Psoas muscle (tissue), 8 donors: ENCODE data around the gene CNN2. TPM values are rescaled to one million over a fixed set of nuclear protein-coding genes. Genes with fewer than 3 reads are reported as not detected.

Experiments
- ATAC-seq, 4 donors: fragments of 200-7000 bp; cut with Tn5 transposase; one replicate each; pipeline ENCODE4 v1.9.1; 2020; ENCODE audit warnings: moderate library complexity in 3 of 4, mild to moderate bottlenecking in 2 of 4
- DNase-seq, 2 donors: peaks; one replicate each; pipeline ENCODE4 v3.0.0-alpha.2; 2020
- H3K27ac ChIP-seq: fragments of 200-600 bp; one replicate; pipeline ENCODE4 v1.8.0; 2022
- H3K27me3 ChIP-seq, 3 donors: fragments of 200-600 bp in 1 of 3; one replicate each; pipeline versions ENCODE4 v1.6.1 to v1.8.0; 2013 to 2022; ENCODE audit warnings: low read length in 2 of 3, mild to moderate bottlenecking in 2 of 3, moderate library complexity in 1 of 3; ENCODE audit not compliant: insufficient read depth in 3 of 3
- H3K36me3 ChIP-seq, 2 donors: fragments of 200-600 bp in 1 of 2; one replicate each; pipeline versions ENCODE4 v1.6.1 to v1.8.0; 2013 to 2022; ENCODE audit warnings: low read depth in 1 of 2, mild to moderate bottlenecking in 1 of 2, moderate library complexity in 1 of 2; ENCODE audit not compliant: insufficient read depth in 1 of 2
- H3K4me1 ChIP-seq: fragments of 200-600 bp; one replicate; pipeline ENCODE4 v1.8.0; 2022
- H3K4me3 ChIP-seq: fragments of 200-600 bp; one replicate; pipeline ENCODE4 v1.8.0; 2022; ENCODE audit warnings: mild to moderate bottlenecking
- H3K9me3 ChIP-seq: fragments of 200-600 bp; one replicate; pipeline ENCODE4 v1.8.0; 2022
- WGBS, 3 donors: extraction: QIAGEN DNeasy Blood & Tissue Kit; methylation state at CpG; one replicate each; pipeline versions ENCODE4 v1.1.6 to v1.1.7; 2013; 5-methylcytosine and 5-hydroxymethylcytosine counted together
- intact Hi-C, 2 donors: fragments of 100-400 bp; cut with DNase I; formaldehyde crosslinking; loops; one replicate each; pipeline versions ENCODE4 v1.11.0 to v1.14.2; 2022
- polyA plus RNA-seq, 3 donors: library from polyadenylated mRNA; stranded (reverse); fragments of 200-250 nt; gene quantifications; one replicate each; pipeline ENCODE4 v1.2.3, GENCODE V29; 2013
- total RNA-seq, 4 donors: library from RNA; stranded (reverse); fragmentation: NEBNext Ultra II Directional in 2 of 4; extraction: Animal tissue kit (Norgen Biotek cat#: 25700) in 2 of 4; gene quantifications; one replicate each; pipeline versions ENCODE4 v1.2.1 to v1.2.4, GENCODE V29; 2021 to 2023
- TF ChIP-seq, protein P1 (sequence below): fragments of 200-600 bp; IDR thresholded peaks from one replicate; pipeline ENCODE4 v1.8.0; 2022; ENCODE audit warnings: antibody characterized with exemption
- donor health status: healthy with polysubstance abuse.
- donor health status: DM: no; HTN: no; CAD: no; lungs with moderate emphysema.
- donor health status: Bipolar disorder and iron deficiency.
- donor health status: healthy.
- donor health status: DM: yes; HTN: yes; CAD: no.
- donor health status: DM: no; HTN: no; CAD: no.
- donor health status: DM: no; HTN: no; CAD: no.
- donor health status: DM: yes; HTN: yes; CAD: no.

CNN2 gene
- total and polyA plus RNA-seq, 7 donors, result 1.7 to 9.5 (median 6.3) TPM

DNA sequence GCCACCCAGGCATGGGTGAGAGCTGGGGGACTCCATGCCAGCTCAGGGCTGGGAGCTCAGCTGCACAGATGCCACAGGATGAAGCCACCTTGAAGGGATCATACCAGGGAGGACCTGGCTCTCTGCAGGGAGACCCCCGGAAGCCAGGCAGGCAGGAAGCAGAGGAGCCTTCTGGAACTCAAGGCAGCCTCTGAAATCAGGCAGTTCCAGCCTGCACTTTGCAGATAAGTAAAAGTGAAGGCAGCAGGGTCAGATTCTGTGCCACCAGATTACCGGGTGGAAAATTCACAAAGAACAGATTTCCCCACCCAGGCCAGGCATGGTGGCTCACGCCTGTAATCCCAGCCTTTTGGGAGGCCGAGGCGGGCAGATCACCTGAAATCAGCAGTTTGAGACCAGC is 8.0 kb upstream of the CNN2 start:
- TF ChIP-seq, protein P1, sequence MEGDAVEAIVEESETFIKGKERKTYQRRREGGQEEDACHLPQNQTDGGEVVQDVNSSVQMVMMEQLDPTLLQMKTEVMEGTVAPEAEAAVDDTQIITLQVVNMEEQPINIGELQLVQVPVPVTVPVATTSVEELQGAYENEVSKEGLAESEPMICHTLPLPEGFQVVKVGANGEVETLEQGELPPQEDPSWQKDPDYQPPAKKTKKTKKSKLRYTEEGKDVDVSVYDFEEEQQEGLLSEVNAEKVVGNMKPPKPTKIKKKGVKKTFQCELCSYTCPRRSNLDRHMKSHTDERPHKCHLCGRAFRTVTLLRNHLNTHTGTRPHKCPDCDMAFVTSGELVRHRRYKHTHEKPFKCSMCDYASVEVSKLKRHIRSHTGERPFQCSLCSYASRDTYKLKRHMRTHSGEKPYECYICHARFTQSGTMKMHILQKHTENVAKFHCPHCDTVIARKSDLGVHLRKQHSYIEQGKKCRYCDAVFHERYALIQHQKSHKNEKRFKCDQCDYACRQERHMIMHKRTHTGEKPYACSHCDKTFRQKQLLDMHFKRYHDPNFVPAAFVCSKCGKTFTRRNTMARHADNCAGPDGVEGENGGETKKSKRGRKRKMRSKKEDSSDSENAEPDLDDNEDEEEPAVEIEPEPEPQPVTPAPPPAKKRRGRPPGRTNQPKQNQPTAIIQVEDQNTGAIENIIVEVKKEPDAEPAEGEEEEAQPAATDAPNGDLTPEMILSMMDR, result no peak
- Histone ChIP-seq H3K27ac (no peak overlapping the region), H3K4me3 (peak overlapping the region; percentile 88), H3K27me3 (no peaks in the 10 kb centered on the region), H3K4me1 (peaks cover 57% of the 10 kb centered on the region), H3K9me3 (no peaks in the 10 kb centered on the region), H3K36me3 (peaks cover 0 to 10% of the 10 kb centered on the region in 2 donors)
- no peak for DNase-seq
- WGBS, 3 donors, result 66 to 87% (median 71%) methylated on average over 5 of the region's 5 CpGs
- no peak for ATAC-seq
- intact Hi-C loops, result no loop called here

DNA sequence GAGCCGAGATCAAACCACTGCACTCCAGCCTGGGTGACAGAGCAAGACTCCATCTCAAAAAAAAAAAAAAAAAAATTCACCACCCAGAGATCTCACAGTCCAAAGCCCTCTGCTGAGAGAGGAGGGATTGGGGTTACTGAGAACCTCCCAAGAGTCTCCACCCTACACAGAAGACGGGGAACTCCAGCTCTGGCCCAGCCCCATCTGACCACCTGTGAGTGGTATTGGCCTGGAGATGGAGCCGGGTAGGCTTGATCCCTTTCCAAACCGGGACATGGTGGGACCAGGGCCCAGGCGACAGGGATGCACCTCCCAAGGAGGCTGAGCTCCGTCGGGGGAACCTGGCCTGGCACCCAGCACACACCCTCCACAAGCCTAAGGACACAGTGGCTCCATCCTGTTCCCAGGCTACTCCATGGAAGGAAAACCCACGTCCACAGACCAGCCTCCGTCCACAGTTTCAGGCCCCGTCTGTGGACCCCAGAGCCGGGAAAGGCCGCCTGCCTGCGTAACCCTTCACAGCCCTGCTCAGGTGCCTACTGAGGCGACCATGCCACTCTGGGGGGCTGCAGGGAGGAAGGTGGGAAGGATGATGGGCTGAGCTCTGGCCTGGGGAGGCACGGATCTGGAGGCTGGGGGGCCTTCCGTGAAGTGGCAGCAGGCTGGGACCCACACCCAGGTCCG is 7.3 kb upstream of the CNN2 start:
- Histone ChIP-seq H3K36me3 (peaks cover 0 to 3% of the 10 kb centered on the region in 2 donors), H3K27me3 (no peaks in the 10 kb centered on the region), H3K4me1 (peaks cover 57% of the 10 kb centered on the region), H3K4me3 (peak overlapping the region; percentile 88), H3K9me3 (no peaks in the 10 kb centered on the region), H3K27ac (peak overlapping the region; percentile 94)
- 32 to 42% (median 36%) methylated on average over 17 of the region's 17 CpGs for WGBS, 3 donors
- ATAC-seq (no peak), DNase-seq (peak in 1 of 2 donors; percentile 50)
- intact Hi-C loops, result no loop called here
- TF ChIP-seq, protein P1, result no peak

DNA sequence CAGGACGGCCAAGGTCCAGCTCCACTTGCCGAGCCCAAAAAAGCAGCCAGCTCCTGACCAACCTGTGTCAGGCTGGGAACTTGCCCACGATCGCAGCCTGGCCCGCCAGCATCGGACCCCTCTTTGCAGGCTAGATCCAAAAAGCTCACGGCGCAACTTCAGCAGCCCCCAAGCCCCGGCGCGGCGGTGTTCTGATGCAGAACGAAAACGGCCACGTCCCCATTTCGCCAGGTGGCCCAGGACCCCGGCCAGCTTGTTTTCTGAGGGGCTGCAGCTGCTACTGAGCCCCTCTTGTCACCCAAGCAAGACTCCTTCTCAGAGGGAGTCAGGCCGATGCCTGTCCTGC is 6.8 kb upstream of the CNN2 start:
- H3K27ac ChIP-seq, result peak overlapping the region; percentile 94
- H3K9me3 ChIP-seq, result no peaks in the 10 kb centered on the region
- H3K4me3 ChIP-seq, result peak overlapping the region; percentile 88
- intact Hi-C loops, result no loop called here
- H3K36me3 ChIP-seq, result no peaks in the 10 kb centered on the region
- peak in 1 of 2 donors; percentile 59 for DNase-seq
- ATAC-seq, result no peak
- TF ChIP-seq, protein P1, result no peak
- H3K4me1 ChIP-seq, result peaks cover 52% of the 10 kb centered on the region
- 39 to 50% (median 48%) methylated on average over 18 of the region's 18 CpGs for WGBS, 3 donors
- H3K27me3 ChIP-seq, result no peaks in the 10 kb centered on the region

DNA sequence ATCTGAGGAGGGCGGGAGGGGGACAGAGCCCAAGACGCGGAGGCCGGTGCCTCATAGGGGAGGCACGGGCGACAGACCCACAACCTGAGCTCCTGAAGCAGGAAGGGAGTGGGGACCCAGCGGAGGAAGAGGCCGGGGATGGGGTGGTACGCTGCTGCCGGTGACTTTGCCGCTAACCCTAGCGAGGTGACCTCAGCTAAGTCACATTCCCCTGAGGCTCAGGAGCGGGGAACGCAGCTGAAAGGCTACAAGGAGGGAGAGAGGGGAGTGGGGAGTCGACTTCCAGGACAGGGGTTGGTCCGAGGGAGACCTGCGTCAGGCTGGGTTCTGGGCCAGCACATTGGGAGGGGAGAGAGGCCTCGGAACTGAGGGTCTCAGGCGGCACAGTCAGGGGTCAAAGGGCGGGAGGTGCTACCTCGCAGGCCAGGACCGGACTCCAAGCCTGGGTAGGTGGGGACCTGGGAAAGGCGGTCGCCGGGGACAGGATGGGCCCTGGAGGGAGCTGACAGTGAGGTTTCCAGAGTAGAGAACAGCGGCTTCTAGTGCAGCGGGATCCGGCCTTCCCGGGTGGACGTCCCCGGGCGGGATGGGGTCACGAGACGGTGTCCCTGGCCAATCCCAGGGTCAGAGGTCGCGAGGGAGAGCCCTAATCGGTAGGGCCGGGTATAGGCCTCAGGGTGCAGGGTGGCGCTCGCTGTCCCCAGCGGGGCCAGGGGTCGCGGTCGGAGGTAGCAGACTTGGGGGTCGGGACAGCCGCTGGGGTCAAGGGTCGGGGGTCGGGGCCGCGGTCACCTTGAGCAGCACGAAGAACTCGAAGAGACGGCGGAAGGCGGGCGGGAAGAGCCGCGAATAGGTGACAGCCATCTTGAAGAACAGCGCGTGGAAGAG is 6.2 kb upstream of the CNN2 start:
- ATAC-seq, result no peak
- intact Hi-C loops, result no loop called here
- Histone ChIP-seq H3K27ac (peak overlapping the region; percentile 94), H3K4me1 (peaks cover 46% of the 10 kb centered on the region), H3K27me3 (no peaks in the 10 kb centered on the region), H3K36me3 (no peaks in the 10 kb centered on the region), H3K4me3 (peak overlapping the region; percentile 88), H3K9me3 (no peaks in the 10 kb centered on the region)
- peak in 1 of 2 donors; percentile 79 for DNase-seq
- TF ChIP-seq, protein P1, result no peak
- 1% methylated on average over 55 to 60 of the region's 60 CpGs for WGBS, 3 donors
